OCI-LY3 (cell line): Measurements from ENCODE around the gene DNAJC13.

Experiments used
- H2AFZ ChIP-seq: fragments of 200-600, 300-600 bp; shearing (Covaris generic); 2 replicates; pipeline ENCODE4 v1.6.0; 2014; ENCODE audit warnings: antibody characterized with exemption, low read depth, low read length
- H3K27ac ChIP-seq: fragments of 200-600, 300-600 bp; sonication (generic); 2 replicates; pipeline ENCODE4 v1.5.1; 2014; ENCODE audit warnings: mild to moderate bottlenecking, low read length, moderate library complexity, mixed read lengths
- H3K27me3 ChIP-seq: fragments of 200-600, 300-600 bp; sonication (generic); 2 replicates; pipeline ENCODE4 v1.6.1; 2014; ENCODE audit warnings: low read depth, low read length, mixed read lengths
- H3K36me3 ChIP-seq: fragments of 200-600, 300-600 bp; sonication (generic); replicated peaks from 2 replicates; pipeline ENCODE3; 2014; ENCODE audit warnings: low read depth, low read length, mixed read lengths
- H3K4me1 ChIP-seq: fragments of 300-600, 200-600 bp; sonication (generic); 2 replicates; pipeline ENCODE4 v1.6.1; 2014; ENCODE audit warnings: low read length, mixed read lengths
- H3K4me2 ChIP-seq: fragments of 200-600, 300-600 bp; sonication (generic); 2 replicates; pipeline ENCODE4 v1.6.1; 2014; ENCODE audit warnings: low read length, mixed read lengths
- H3K4me3 ChIP-seq: fragments of 300-600, 200-600 bp; sonication (generic); 2 replicates; pipeline ENCODE4 v1.5.1; 2014; ENCODE audit warnings: antibody characterized with exemption, mild to moderate bottlenecking, low read length, moderate library complexity
- H3K79me2 ChIP-seq: fragments of 300-600, 200-600 bp; shearing (Covaris generic); 2 replicates; pipeline ENCODE4 v1.6.1; 2014; ENCODE audit warnings: mild to moderate bottlenecking, low read length, mixed read lengths
- H3K9ac ChIP-seq: fragments of 300-600, 200-600 bp; shearing (Covaris generic); 2 replicates; pipeline ENCODE4 v1.6.0; 2014; ENCODE audit warnings: mild to moderate bottlenecking, low read length, moderate library complexity
- H3K9me3 ChIP-seq: fragments of 200-600, 300-600 bp; shearing (Covaris generic); 2 replicates; pipeline ENCODE4 v1.6.1; 2014; ENCODE audit warnings: low read length, mixed read lengths; ENCODE audit not compliant: insufficient read depth
- H4K20me1 ChIP-seq: fragments of 200-600, 300-600 bp; sonication (generic); 2 replicates; pipeline ENCODE4 v1.6.1; 2016; ENCODE audit warnings: low read length, mixed read lengths; ENCODE audit not compliant: insufficient read depth
- CTCF ChIP-seq: fragments of 200-600, 300-600 bp; sonication (generic); IDR thresholded peaks from 2 replicates; pipeline ENCODE4 v1.5.1; 2014; ENCODE audit warnings: antibody characterized with exemption, low read length, low read depth
- EZH2phosphoT487 ChIP-seq: fragments of 200-600 bp; shearing (Covaris generic); IDR thresholded peaks from 2 replicates; pipeline ENCODE4 v1.6.1; 2018; ENCODE audit warnings: antibody characterized with exemption, mixed run types, low read depth

DNAJC13 gene

GRCh38 chr3:132538072-132538471, 120.8 kb downstream of the DNAJC13 start:
- Histone ChIP-seq H3K9me3 (no peaks in the 10 kb centered on the region), H2AFZ (no peak overlapping the region), H3K36me3 (no peaks in the 10 kb centered on the region), H3K4me1 (peaks cover 4% of the 10 kb centered on the region), H3K4me3 (no peak overlapping the region), H3K27me3 (no peaks in the 10 kb centered on the region), H3K4me2 (no peak overlapping the region), H3K9ac (no peak overlapping the region), H3K27ac (no peak overlapping the region), H3K79me2 (no peaks in the 10 kb centered on the region), H4K20me1 (no peaks in the 10 kb centered on the region)
- TF ChIP-seq EZH2phosphoT487 (no peak), CTCF (no peak)

GRCh38 chr3:132539681-132540080, 122.4 kb downstream of the DNAJC13 start:
- H3K4me2 ChIP-seq: no peak overlapping the region
- TF ChIP-seq EZH2phosphoT487 (no peak), CTCF (no peak)
- H3K79me2 ChIP-seq: no peaks in the 10 kb centered on the region
- H3K9me3 ChIP-seq: no peaks in the 10 kb centered on the region
- peaks cover 6% of the 10 kb centered on the region for H3K4me1 ChIP-seq
- no peaks in the 10 kb centered on the region for H3K36me3 ChIP-seq
- H3K4me3 ChIP-seq: no peak overlapping the region
- no peak overlapping the region for H3K27ac ChIP-seq
- no peaks in the 10 kb centered on the region for H3K27me3 ChIP-seq
- H2AFZ ChIP-seq: no peak overlapping the region
- no peaks in the 10 kb centered on the region for H4K20me1 ChIP-seq
- H3K9ac ChIP-seq: no peak overlapping the region

GRCh38 chr3:132542577-132542976, 125.3 kb downstream of the DNAJC13 start:
- Histone ChIP-seq H2AFZ (no peak overlapping the region), H3K4me2 (no peak overlapping the region), H3K9me3 (no peaks in the 10 kb centered on the region), H3K9ac (no peak overlapping the region), H3K4me1 (peaks cover 6% of the 10 kb centered on the region), H4K20me1 (no peaks in the 10 kb centered on the region), H3K4me3 (no peak overlapping the region), H3K36me3 (no peaks in the 10 kb centered on the region), H3K27me3 (no peaks in the 10 kb centered on the region), H3K27ac (no peak overlapping the region), H3K79me2 (no peaks in the 10 kb centered on the region)
- TF ChIP-seq CTCF (no peak), EZH2phosphoT487 (no peak)

- Histone ChIP-seq H4K20me1 (no peaks in the 10 kb centered on the region), H3K27ac (no peak overlapping the region)
- no peak for TF ChIP-seq EZH2phosphoT487
- TF ChIP-seq CTCF: no peak
These were observed 125.9 kb downstream of the DNAJC13 start for GRCh38 chr3:132543011-132543739.

More at GRCh38 chr3:132543011-132543739, 125.9 kb downstream of the DNAJC13 start:
- Histone ChIP-seq H3K4me1 (peaks cover 6% of the 10 kb centered on the region), H3K9me3 (no peaks in the 10 kb centered on the region), H3K79me2 (no peaks in the 10 kb centered on the region), H3K4me2 (no peak overlapping the region), H3K4me3 (no peak overlapping the region), H3K27me3 (no peaks in the 10 kb centered on the region), H2AFZ (no peak overlapping the region), H3K9ac (no peak overlapping the region), H3K36me3 (no peaks in the 10 kb centered on the region)
